Ramos (cell line): ENCODE results near the gene MAGEA9.
"Not testable (repeated sequence)": the region's sequence is repeated elsewhere in the genome, so short reads cannot be mapped to it uniquely, and the experiment has no call there.

Experiments used
- in situ Hi-C: fragments of 300-500 bp; cut with MboI; formaldehyde crosslinking; loops from one replicate; pipeline ENCODE4 v1.14.3; 2022; ENCODE audit warnings: low sequenced_read_pairs; ENCODE audit not compliant: unreplicated experiment

Gene MAGEA9, protein sequence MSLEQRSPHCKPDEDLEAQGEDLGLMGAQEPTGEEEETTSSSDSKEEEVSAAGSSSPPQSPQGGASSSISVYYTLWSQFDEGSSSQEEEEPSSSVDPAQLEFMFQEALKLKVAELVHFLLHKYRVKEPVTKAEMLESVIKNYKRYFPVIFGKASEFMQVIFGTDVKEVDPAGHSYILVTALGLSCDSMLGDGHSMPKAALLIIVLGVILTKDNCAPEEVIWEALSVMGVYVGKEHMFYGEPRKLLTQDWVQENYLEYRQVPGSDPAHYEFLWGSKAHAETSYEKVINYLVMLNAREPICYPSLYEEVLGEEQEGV

DNA sequence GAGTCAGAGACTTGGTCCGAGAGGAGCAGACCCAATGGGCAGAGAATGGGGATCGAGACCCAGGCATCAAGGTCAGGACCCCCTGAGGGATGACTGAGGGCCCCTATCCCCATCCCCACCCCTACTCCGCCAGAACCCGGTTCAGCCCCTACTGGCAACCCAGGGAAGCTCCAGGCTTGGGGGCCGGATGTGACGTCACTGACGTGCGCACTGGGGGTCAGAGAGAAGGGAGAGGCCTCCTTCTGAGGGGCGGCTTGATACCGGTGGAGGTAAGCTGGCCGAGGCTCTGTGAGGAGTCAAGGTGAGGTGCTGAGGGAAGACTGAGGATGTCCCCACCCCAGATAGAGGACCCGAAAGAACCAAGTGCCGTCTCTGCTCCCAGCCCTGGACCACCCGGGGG is at the start of gene MAGEA9:
MAGEA9 (plus strand) TSS at position 204 of the 400 bp plus-strand sequence. CDS start 4,281 bp downstream, outside the sequence.
- in situ Hi-C loops: not testable (repeated sequence)

DNA sequence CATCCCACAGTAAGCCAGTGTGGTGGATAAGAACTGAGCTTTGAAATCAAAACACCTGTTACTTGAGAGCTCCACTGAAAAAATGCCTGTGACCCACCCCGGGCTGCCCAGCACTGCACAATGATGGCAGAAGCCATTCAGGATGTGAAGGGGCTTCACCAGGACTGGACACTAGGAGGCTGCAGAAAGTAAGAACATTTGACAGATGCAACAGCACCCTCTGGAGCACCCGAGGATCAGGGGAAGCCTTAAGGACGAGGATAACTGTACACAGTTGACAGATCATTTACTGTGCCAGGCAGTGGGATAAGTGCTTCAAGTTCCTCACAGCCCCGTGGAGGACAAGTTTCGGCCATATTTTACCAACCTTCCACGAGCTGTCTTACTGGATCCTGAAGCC is 39.5 kb upstream of the MAGEA9 start:
- in situ Hi-C loops: not testable (repeated sequence)

DNA sequence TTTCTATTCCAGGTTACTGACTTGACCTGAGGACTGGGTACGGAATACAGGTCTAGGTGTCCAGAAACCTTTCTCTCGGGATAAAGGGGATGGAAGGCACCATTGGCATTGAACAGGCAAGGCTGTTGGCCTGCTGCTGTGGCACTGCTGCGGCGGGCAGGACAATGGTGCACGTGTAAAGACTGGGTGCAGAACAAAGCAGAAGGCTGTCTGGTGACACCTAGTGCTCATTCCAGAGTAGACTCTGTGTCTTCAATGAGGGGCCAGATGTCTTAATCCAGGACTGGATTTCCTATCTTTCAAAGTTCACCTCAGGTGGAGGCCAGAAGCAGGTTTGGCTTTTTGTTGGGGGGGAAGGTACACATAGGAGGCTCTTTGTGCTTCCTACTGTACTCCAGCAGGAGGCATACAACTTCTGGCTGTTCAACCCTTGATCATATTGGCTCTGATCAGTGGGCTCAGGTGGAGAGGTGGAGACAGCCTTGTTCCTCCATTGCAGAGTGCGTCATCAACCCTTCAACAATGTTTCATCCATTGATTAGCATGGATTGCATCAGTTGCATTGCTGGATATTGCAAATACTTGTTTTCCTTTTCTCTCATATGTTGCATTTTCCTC is 35.2 kb upstream of the MAGEA9 start:
- in situ Hi-C loops: not testable (repeated sequence)

DNA sequence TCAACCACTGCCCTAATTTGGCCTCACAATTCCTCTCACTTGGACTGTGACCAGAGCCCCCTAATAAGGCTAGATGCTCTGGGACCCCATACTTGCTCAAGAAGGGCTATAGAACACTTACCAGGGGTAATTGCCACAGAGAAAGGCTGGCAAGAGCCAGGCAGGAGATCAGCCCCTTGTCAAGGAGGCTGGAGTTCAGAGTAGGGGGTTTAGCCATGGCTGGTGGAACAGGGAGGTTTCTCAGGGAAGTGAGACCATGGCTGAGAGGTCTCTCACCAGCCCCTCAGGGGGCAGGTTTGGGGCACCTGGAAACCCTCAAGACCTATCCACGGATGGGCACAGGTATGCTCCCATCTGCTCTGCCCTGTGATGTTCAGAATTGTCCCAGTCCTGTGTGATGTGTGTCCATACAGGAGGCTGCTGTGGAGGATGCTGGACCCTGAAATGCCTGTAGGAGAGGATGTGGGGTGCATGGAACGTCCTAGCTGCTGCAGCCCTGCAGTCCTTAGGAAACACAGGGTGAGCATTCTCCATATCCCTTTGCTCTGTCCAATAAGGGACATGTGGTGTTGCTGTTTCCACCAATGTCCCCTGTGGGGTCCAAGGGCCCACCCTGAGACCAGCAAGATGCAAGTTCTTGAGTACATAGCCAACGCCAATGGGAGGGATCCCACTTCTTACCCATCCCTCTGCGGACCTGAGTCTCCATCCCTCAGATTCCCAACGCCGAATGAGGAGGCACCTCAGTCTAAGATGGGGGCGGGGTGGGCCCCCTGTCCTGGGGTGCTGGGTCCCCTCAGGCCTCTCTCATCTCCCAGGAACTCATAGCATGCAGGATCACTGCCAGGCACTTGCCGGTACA is 24.3 kb upstream of the MAGEA9 start:
- in situ Hi-C loops: no loop called here

GRCh38 chrX:149758068-149758714 is 23.5 kb upstream of the MAGEA9 start:
- in situ Hi-C loops: no loop called here

- in situ Hi-C loops: not testable (repeated sequence)
These were observed 23.0 kb upstream of the MAGEA9 start for GRCh38 chrX:149758715-149759078.

- in situ Hi-C loops: no loop called here
These were observed 21.9 kb upstream of the MAGEA9 start for GRCh38 chrX:149759824-149760223.

DNA sequence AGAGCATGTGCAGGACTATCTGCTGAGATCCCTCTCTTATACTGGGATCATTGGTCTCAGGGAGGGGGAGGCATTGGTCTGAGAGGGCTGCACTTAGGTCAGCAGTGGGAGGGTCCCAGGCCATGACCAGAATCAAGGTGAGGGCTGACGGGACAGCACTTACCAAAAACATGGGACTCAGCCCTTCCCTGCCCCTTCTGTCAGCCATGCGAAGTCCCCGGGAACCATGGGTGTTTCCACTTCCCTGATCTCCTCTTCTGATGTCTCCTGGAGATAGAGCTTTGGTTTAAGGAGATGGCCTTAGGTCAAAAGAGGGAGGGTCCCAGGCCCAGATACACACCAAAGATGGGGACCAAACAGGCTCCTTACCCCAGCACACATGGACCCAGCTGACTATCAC is 20.8 kb upstream of the MAGEA9 start:
- in situ Hi-C loops: no loop called here

- in situ Hi-C loops: not testable (repeated sequence)
These were observed 19.7 kb upstream of the MAGEA9 start for GRCh38 chrX:149761858-149762674.

DNA sequence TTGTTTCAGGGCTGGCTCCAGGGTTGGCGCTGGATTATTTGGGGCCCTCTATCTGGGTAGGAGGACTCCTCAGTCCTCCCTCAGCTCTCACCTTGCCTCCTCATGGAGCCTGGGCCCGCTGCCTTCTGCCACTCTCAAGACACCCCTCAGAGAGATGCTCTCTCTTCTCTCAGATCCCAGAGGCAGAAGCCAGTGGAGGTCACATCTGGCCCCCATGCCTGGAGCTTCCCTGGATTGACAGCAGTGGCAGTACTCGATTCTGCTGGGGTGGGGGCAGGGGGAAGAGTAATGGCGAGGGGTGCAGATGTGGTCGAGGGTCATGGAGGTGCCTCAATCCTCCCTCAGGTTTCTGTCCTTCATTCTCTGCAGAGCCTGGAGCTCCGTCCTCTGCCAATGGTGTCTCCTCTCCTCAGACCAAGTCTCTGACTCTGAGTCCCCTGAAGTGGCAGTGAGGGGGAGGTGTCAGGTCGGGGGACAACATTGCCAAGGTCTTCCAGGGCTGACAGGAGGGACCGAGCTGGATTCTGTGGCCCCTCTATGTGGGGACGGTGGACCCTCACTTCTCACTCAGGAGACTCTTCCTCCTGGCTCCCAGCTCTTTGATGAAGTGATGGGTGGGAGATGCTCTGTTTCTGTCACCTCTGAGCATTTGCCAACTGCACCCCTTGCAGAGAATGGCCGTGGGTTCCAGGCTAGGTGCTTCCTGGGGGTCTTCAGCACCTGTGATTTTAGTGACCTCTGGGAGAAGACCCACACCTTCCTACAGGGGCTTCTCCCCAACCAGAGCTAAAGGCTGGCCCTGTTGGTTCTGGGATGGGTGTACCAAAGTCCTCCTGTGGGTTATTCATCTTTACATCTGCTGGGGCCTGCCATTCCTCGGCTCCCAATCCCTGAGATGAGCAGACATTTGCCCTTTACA is 18.8 kb upstream of the MAGEA9 start:
- in situ Hi-C loops: no loop called here

- in situ Hi-C loops: not testable (repeated sequence)
These were observed 11.4 kb upstream of the MAGEA9 start for GRCh38 chrX:149770344-149770743.

DNA sequence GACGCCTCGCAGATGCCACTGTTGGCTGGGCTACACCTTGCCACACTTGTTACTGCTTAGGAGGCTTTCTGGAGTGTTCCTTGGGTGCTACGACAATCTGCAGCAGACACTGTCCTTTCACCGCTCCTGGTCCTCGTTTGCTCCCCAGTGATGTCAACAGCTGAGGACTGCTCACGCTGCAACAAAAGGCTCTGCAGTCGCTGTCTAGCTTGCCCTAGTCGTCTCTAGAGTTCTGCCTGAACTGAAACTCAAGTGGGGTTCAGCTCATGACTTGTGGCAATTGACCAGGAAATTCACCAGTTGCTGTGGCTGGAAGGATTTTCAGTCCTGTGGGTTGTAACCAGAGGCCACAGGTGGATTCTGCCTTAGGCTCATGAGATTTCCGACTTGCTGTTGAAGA is 8.7 kb upstream of the MAGEA9 start:
- in situ Hi-C loops: not testable (repeated sequence)

DNA sequence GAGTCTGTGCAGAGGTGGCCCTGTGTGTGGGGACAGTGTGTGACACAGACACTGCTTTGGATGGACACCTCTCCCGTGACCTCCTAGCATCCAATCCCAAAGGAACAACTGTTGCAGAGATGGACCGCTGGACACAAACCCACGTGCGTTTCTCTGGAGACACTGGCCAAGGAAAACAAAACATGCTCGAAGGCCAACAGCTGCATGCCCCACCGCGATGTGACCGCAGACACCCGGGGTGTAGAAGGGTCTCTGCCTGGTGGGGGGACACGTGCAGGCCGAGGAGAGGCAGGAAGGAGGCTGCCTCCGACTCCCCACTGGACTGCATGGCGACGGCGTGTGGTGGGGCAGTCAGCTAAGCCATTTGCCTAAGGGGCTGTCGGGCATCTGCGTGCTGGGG is 8.0 kb upstream of the MAGEA9 start, which contains the start of gene HSFX1:
HSFX1 (plus strand) TSS at position 301 of the 400 bp plus-strand sequence. CDS start 614 bp downstream, outside the sequence.
- in situ Hi-C loops: not testable (repeated sequence)

DNA sequence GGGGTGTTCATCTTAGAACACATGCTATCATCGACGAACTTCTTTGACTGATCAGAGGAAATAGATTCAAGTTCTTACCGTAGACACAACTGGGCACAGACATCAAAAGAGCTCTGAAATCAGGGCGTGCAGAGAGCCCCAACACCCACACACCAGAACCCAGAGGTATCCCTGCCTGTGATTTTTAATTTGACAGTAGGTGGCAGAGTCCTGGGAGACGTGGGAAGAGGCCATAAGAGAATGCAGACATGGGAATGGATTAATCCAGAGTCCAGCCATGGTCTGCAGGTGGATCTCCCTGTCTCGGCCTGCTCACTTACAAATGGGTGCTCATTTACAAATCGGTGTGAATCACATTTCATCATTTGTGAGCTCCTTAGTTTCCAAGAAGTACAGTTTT is 3.7 kb upstream of the MAGEA9 start:
- in situ Hi-C loops: not testable (repeated sequence)

DNA sequence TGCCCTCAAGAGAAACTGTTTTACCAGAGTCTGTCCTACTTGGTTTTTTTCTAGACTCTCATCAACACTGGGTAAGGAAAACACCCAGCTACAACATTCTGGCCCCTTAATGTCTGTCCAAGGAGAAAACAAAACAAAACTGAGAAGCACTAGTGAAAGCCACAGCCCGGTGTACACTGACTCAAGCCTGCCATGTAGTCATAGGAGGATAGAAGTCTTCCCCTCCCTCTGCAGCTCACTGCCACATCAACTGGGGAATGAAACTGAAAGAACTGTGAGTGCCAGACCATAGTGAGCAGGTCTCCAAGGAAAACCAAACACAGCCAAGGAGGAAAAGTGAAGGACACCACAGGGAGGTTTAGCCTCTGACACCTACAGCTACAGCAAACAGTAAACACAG is 13.8 kb downstream of the MAGEA9 start:
- in situ Hi-C loops: not testable (repeated sequence)

DNA sequence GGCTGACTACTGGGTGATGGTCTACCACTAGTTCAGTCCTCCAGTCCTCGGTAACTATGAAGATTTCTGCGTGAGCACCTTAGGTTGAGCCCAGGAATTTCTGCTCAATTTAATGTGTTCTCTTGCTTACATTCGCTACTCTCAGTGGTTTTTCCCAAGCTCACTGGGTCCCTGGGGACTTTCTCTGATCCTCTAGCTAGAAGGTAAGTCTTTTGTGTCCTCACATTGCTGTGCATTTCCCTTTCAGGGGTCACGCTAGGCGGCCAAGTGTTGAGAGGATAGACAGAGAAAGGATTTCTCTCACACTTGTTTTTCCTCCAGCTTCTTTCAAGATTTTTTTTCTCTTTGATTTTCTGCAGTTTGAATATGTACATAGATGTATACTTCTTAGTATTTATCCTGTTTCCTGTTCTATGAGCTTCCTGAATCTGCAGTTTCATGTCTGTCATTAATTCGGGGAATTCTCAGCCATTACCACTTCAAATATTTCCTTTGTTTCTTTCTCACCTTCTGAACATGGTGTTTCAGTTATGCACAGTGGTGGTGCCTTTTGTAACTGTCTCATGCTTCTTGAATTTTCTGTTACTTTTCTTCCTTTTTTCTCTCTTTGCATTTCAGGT is 17.5 kb downstream of the MAGEA9 start:
- in situ Hi-C loops: no loop called here

GRCh38 chrX:149799938-149800337 is 18.2 kb downstream of the MAGEA9 start:
- in situ Hi-C loops: no loop called here

- in situ Hi-C loops: no loop called here
These were observed 21.8 kb downstream of the MAGEA9 start for GRCh38 chrX:149803458-149804062.
